Caco-2 (cell line): ENCODE data around the gene RTBDN. TPM values are rescaled to one million over a fixed set of nuclear protein-coding genes. Genes with fewer than 3 reads are reported as not detected.
"Not testable (repeated sequence)": the region's sequence is repeated elsewhere in the genome, so short reads cannot be mapped to it uniquely, and the experiment has no call there.

ENCODE experiments used
- BruUV-seq: library from RNA; stranded (reverse); fragments of 400-500 nt; replicated peaks from 2 replicates; lab custom pipeline; 2021; lab: Mats Ljungman, UMichigan
- CTCF ChIA-PET: fragments of 300-600 bp; sonication (Branson Sonifier 250); formaldehyde crosslinking; loops from one replicate; lab custom pipeline; 2022; ENCODE audit warnings: antibody characterized with exemption; lab: Charles Lee
- POLR2A ChIA-PET: fragments of 300-600 bp; sonication (Branson Sonifier 250); formaldehyde crosslinking; loops from one replicate; lab custom pipeline; 2022; ENCODE audit warnings: antibody characterized with exemption; lab: Charles Lee
- DNase-seq, 2 experiments: peaks; one replicate each; pipeline versions ENCODE4 v3.0.0 to v3.0.0-alpha.2; 2020 to 2022
- H3K27me3 ChIP-seq: replicated peaks from 2 replicates; pipeline ENCODE4 v1.6.0; 2011; ENCODE audit warnings: low read length; ENCODE audit not compliant: control insufficient read depth, insufficient read depth
- H3K36me3 ChIP-seq: 2 replicates; pipeline ENCODE4 v1.5.1; 2011; ENCODE audit warnings: low read length; ENCODE audit not compliant: control insufficient read depth, insufficient read depth
- H3K4me1 ChIP-seq: fragments of 250-450 bp; sonication (Bioruptor Pico); 2 replicates; pipeline ENCODE4 v1.5.1; 2020; ENCODE audit warnings: mild to moderate bottlenecking
- H3K4me3 ChIP-seq: 2 replicates; pipeline ENCODE4 v1.5.1; 2011; ENCODE audit warnings: low read depth, mild to moderate bottlenecking, control low read depth, low read length
- H3K9me3 ChIP-seq: fragments of 250-450 bp; sonication (Bioruptor Pico); 2 replicates; pipeline ENCODE4 v1.5.1; 2020; ENCODE audit warnings: mild to moderate bottlenecking, moderate library complexity
- H3K27ac Mint-ChIP-seq: one replicate; pipeline ENCODE4 v1.8.0; 2022; ENCODE audit warnings: mixed read lengths; ENCODE audit not compliant: unreplicated experiment
- H3K27me3 Mint-ChIP-seq: one replicate; pipeline ENCODE4 v1.8.0; 2022; ENCODE audit warnings: mixed read lengths; ENCODE audit not compliant: insufficient read depth, unreplicated experiment
- H3K36me3 Mint-ChIP-seq: one replicate; pipeline ENCODE4 v1.8.0; 2022; ENCODE audit warnings: mild to moderate bottlenecking, mixed read lengths; ENCODE audit not compliant: insufficient read depth, unreplicated experiment
- H3K4me1 Mint-ChIP-seq: one replicate; pipeline ENCODE4 v1.8.0; 2022; ENCODE audit warnings: low read depth, mixed read lengths; ENCODE audit not compliant: unreplicated experiment
- H3K4me3 Mint-ChIP-seq: one replicate; pipeline ENCODE4 v1.8.0; 2022; ENCODE audit warnings: mild to moderate bottlenecking, moderate library complexity, mixed read lengths; ENCODE audit not compliant: unreplicated experiment
- H3K9me3 Mint-ChIP-seq: one replicate; pipeline ENCODE4 v1.8.0; 2022; ENCODE audit warnings: mixed read lengths; ENCODE audit not compliant: unreplicated experiment
- CTCF ChIP-seq, 2 experiments: fragments of 200-600 bp in 1 of 2; IDR thresholded peaks; 1 replicate in 1 of 2; 2 replicates in 1 of 2; pipeline versions ENCODE4 v1.5.1 to v1.8.0; 2011 to 2022; ENCODE audit warnings: antibody characterized with exemption in 1 of 2, control low read depth in 1 of 2, inconsistent platforms in 1 of 2, low read depth in 1 of 2, low read length in 1 of 2, mild to moderate bottlenecking in 1 of 2, moderate library complexity in 1 of 2; ENCODE audit not compliant: insufficient read depth in 1 of 2, severe bottlenecking in 1 of 2, unreplicated experiment in 1 of 2
- intact Hi-C: fragments of 100-400 bp; cut with micrococcal nuclease; formaldehyde crosslinking; loops from one replicate; pipeline ENCODE4 v1.10.0; 2022; ENCODE audit not compliant: unreplicated experiment
- total RNA-seq: library from RNA; stranded (reverse); gene quantifications from 2 replicates; pipeline ENCODE4 v1.2.3, GENCODE V29; 2022

The RTBDN gene
- total RNA-seq, 1 experiment from 2014 or later: not detected

- H3K27ac Mint-ChIP-seq: no peak overlapping the region
- H3K4me3 Mint-ChIP-seq: peak overlapping the region; percentile 57
- BruUV-seq: no TSS peak
- no peaks in the 10 kb centered on the region for H3K9me3 ChIP-seq
- H3K4me3 ChIP-seq: peak overlapping the region; percentile 25
- no peaks in the 10 kb centered on the region for H3K4me1 Mint-ChIP-seq
- peak; percentile 83 to 95 for DNase-seq
- POLR2A ChIA-PET: no interaction called here
- H3K27me3 Mint-ChIP-seq: no peaks in the 10 kb centered on the region
- H3K9me3 Mint-ChIP-seq: no peaks in the 10 kb centered on the region
- TF ChIP-seq CTCF (IDR thresholded peaks at IDR 0.05; ENCODE audit: insufficient read depth in 1 of 2, low read depth in 1 of 2, low read length in 1 of 2, severe bottlenecking in 1 of 2, unreplicated experiment in 1 of 2): peak; percentile 81 to 98
- no peaks in the 10 kb centered on the region for H3K4me1 ChIP-seq
- CTCF ChIA-PET: interaction anchor here (0.6 to 2.6 kb wide), 20 partner anchors 20 to 181 kb away, joined by 3 to 15 read pairs (median 4); partner anchors contain the start of genes GCDH, GET3, MAN2B1 and RNASEH2A
- H3K36me3 ChIP-seq: no peaks in the 10 kb centered on the region
- intact Hi-C loops: loop anchor here (5.0 kb wide), 1 partner anchor 85 kb away; no protein-coding TSS in a partner anchor
- no peaks in the 10 kb centered on the region; the same call in 1 of the 2 replicates for H3K27me3 ChIP-seq
- H3K36me3 Mint-ChIP-seq: no peaks in the 10 kb centered on the region
These were observed 13.1 kb upstream of the RTBDN start for GRCh38 chr19:12847159-12848139.

GRCh38 chr19:12846613-12847012 lies 12.2 kb upstream of the RTBDN start:
- CTCF ChIA-PET: interaction anchor here (0.6 to 2.6 kb wide), 5 partner anchors 26 to 170 kb away, joined by 3 to 15 read pairs (median 7); partner anchors contain the start of gene RNASEH2A
- H3K4me3 ChIP-seq, DNase-seq, H3K27me3 Mint-ChIP-seq, H3K9me3 ChIP-seq, H3K4me1 Mint-ChIP-seq, H3K27ac Mint-ChIP-seq, H3K9me3 Mint-ChIP-seq, H3K36me3 Mint-ChIP-seq, H3K4me1 ChIP-seq, H3K4me3 Mint-ChIP-seq, H3K36me3 ChIP-seq, POLR2A ChIA-PET, BruUV-seq, H3K27me3 ChIP-seq: not testable (repeated sequence)
- intact Hi-C loops: loop anchor here (5.0 kb wide), 1 partner anchor 84 kb away; no protein-coding TSS in a partner anchor

- ChIA-PET POLR2A (no interaction called here), CTCF (no interaction called here)
- Mint-ChIP-seq H3K27me3 (peaks cover 4% of the 10 kb centered on the region), H3K4me1 (no peaks in the 10 kb centered on the region), H3K4me3 (no peak overlapping the region), H3K36me3 (no peaks in the 10 kb centered on the region), H3K9me3 (no peaks in the 10 kb centered on the region), H3K27ac (no peak overlapping the region)
- no peaks in the 10 kb centered on the region for H3K9me3 ChIP-seq
- no peak for TF ChIP-seq CTCF (IDR thresholded peaks at IDR 0.05; ENCODE audit: insufficient read depth in 1 of 2, low read depth in 1 of 2, low read length in 1 of 2, severe bottlenecking in 1 of 2, unreplicated experiment in 1 of 2)
- H3K36me3 ChIP-seq: no peaks in the 10 kb centered on the region
- intact Hi-C loops: no loop called here
- no peaks in the 10 kb centered on the region; the same call in 1 of the 2 replicates for H3K27me3 ChIP-seq
- BruUV-seq: no TSS peak
- H3K4me3 ChIP-seq: no peak overlapping the region
- H3K4me1 ChIP-seq: 0 out of 2 replicates have a peak, but pooled peaks cover 2% of the 10 kb centered on the region
- DNase-seq: no peak
These were observed 9.8 kb upstream of the RTBDN start for GRCh38 chr19:12843999-12844732.
